Glomerular endothelial cell (primary cell): ENCODE measurements around the gene SLC41A2. TPM values are rescaled to one million over a fixed set of nuclear protein-coding genes. Genes with fewer than 3 reads are reported as not detected.
"Not testable (repeated sequence)": the region's sequence is repeated elsewhere in the genome, so short reads cannot be mapped to it uniquely, and the experiment has no call there.

ENCODE experiments used
- DNase-seq: peaks from one replicate; pipeline ENCODE4 v3.0.0-alpha.2; 2011; ENCODE audit warnings: low read depth, low spot score; ENCODE audit errors: extremely low read depth
- total RNA-seq: library from RNA; depleted of rRNA; stranded (reverse); fragments of >200 nt; gene quantifications from 2 replicates; pipeline ENCODE4 v1.2.3, GENCODE V29; 2015

The SLC41A2 gene
- total RNA-seq, 1 donor from 2014 or later, result 16.4 TPM

DNA sequence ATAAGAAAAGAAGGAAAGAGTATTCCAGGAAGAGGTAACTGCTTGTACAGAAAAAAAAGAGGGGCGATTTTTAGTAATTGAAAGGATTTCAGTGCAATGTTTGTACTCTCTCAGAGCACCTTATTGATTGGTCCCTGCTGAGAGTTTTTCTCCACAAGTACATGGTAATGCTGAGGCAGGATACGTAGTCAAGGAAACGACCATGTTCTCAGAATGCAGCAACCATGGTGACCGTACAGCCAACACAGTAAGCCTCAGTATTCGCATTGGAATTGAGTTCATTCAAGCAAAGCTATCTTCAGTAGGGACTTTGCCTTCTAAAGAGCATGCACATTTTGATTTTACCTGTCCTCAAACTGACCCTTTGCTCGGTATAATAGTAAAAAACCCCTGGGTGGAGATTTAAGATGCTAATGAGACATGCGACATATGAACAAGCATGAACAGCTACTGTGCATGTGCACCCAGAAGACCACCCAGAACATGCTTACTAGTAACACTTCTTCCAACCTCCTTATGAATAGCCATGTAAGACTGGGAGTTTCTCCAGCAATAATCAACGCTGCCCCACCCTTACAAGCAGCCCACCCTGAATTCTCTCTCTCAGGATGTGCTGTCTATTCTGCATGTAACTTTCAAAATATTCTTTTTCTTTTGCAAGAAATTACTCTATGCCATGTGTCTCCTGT is 6.2 kb upstream of the SLC41A2 start:
- no peak for DNase-seq

DNA sequence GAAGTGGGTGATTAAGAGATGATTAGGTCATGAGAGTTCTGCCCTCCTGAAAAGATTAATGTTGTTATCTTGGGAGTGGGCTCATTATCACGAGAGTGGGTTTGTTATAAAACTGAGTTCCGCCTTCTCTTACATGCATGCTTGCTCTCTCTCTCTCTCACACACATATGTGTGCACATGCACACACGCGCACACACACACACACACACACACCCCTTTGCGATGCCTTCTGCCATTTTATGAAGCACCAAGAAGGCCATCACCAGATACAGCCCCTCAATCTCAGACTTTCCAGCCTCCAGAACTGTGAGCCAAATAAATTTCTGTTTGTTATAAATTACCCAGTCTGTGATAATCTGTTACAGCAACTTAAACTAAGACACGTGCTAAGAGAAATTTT is 5.7 kb upstream of the SLC41A2 start:
- no peak for DNase-seq

- no peak for DNase-seq
These were observed 2.4 kb upstream of the SLC41A2 start for GRCh38 chr12:104960464-104960863.

DNA sequence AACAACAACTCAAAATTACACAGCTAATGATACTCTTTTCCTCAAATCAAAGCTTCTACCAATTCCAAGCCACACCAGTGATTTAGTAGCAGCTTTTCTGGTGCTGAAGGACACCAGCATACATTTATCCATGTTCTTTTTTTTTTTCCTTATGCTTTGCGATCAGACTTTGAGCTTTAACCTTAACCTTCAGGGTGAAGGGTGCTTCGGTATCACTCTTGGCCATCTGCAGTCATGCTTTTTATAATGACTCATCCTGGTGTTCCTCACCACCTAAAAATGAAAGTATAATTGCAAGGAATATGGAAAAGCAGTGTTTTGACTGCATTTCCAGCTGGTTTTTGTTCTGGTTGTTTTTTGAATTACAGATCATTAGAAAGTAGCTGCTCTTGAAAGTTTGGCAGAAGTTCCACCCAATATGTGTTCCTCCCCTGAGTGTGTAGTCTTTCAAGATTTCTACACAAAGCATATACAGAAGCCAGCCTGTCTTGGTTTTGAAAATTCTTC is 1.3 kb upstream of the SLC41A2 start:
- DNase-seq, result no peak

DNA sequence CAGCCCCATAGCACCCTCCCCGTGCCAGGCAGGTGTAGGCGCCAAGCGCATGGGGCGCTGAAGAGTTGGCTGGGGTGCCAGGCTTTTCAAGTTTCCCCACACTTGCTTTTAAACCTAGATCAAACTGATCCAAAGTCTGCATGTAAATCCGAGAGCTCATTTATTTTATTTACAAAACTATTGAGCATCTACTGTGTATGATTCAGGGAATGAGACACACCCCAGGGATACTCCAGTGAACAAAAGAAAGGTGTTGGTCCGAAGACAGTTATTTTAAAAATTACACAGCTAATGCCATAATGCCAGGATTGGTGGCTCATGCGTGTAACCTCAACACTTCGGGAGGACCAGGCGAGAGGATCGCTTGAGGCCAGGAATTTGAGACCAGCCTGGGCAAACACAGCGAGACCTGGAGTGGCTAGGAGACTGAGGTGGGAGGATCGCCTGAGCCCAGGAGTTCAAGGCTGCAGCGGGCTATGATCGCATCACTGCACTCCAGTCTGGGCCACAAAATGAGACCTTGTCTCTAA is 780 bp upstream of the SLC41A2 start:
- no peak for DNase-seq

DNA sequence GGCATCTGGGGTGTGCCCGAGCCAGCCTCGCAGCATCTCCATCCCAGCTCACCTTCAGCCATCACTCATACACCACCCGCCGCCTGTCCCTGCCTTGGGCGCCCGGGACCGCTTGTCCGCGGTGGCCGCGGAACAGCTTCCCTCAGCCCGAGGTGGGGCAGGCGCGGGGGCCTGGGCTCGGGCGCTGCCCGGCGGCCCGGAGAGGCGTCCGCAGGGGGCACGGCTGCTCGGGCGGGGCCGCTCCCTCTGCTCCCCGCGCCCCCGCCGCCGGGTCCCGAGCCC is 430 bp downstream of the SLC41A2 start:
- no peak for DNase-seq

GRCh38 chr12:104956870-104957718 is 996 bp downstream of the SLC41A2 start:
- DNase-seq, result no peak

- no peak for DNase-seq
These were observed 2.4 kb downstream of the SLC41A2 start for GRCh38 chr12:104955703-104956102.

DNA sequence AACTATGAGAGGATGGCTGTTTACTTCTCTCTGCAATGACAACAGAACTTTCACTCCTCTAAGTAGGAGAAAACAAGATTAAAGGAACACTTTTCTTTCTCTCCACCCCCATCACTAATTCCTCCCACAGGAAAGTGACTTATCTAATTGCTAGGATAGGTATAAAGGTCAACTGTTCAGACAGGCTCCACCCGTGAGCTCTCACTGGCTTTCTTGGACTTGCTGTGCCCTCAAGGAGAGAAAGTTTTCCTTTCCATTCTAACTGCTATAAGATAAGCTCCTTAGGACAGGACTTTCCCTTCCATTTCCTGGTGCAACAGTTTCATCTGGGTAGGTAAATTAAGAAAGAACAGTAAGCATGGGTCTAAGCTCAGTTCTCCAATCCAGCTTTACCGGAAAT is 4.8 kb downstream of the SLC41A2 start:
- DNase-seq, result no peak

DNA sequence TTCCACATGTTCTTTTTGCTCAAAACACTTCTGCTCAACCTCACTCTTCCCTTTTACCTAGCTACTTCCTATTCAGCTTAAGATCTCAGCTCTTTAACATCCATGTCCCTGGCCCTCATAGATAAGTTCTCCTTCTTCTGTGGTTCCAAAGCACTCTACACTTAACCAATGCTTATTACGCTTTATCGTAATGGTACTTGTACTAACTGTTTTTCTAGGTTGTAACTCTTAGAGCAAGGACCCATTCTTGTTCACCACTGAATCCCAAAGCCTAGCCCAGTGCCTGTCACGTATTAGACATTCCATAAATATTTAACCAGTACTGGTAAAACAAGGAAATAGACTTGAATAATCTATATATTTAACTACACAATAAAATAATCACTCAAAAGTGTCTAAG is 5.3 kb downstream of the SLC41A2 start:
- no peak for DNase-seq

DNA sequence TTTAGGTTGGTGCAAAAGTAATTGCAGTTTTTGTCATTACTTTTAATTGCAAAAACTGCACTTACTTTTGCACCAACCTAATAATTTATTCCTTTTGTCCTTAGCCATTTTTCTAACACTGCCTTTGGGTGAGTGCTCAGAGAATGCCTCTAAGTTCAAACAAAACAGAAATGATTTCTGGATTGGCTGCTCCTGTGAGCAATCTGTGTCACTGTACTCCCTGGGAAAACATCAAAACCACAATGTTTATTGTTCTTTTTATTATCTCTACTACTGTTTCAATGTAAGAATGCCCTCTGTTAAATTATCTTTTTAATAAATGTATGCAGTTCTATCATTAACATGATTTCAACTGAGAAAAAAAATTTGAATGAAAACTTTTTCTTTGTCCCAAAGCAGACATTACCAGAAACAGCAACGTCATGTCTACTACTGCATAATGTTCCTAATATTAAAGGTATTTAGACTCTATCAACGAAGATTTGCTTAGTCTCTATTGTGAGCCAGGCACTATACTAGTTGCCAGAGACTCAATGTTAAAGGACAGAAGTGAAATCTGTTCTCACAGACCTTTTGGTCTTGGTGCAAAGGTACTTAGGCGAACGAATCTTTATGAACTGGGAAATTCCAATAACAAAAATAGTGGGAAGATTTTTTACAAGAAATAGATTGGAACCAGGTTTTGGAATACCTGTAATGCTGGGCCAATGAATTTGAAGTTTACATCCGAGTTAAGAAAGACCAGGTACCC is 6.2 kb downstream of the SLC41A2 start:
- DNase-seq, result no peak

GRCh38 chr12:104948716-104949115 is 9.4 kb downstream of the SLC41A2 start:
- DNase-seq, result not testable (repeated sequence)

DNA sequence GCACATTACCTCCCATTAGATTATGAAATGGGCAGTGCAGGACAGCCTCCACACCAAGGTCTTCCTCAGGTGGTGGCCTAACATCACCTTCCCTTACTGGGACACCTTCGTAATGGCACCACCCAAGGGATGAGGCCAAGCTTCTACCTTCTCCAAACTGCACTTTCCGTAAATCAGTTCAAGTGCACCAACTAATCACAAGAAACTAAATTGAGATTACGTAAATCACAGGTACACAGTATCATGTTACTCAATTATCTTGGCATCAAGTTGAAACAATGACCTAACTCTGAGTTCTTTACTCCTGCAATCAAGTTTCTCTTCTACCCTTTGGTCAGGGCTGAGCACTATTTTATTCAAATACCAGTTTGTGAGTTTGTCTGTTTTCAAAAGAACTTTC is 13.8 kb downstream of the SLC41A2 start:
- DNase-seq, result no peak

GRCh38 chr12:104943401-104943800 is 14.7 kb downstream of the SLC41A2 start:
- not testable (repeated sequence) for DNase-seq

GRCh38 chr12:104942075-104942474 is 16.0 kb downstream of the SLC41A2 start:
- DNase-seq, result no peak

DNA sequence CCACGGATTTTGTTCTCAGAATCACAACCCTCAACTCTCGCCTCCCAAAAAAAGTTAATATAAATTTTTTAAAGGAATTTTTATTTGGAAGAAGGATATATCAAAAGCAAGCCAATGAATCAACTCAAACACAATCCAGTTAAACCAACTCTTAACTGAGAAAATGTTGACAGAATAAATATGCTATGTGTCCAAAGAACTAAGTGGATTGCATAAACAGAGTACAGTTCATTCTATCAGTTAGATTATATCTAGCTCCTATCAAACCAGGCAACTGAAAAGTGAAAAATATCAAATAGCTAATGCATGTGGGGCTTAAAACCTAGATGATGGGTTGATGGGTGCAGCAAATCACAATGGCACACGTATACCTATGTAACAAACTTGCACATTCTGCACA is 16.6 kb downstream of the SLC41A2 start:
- DNase-seq, result no peak

GRCh38 chr12:104939089-104939488 is 19.0 kb downstream of the SLC41A2 start:
- DNase-seq, result no peak

- no peak for DNase-seq
These were observed 19.7 kb downstream of the SLC41A2 start for GRCh38 chr12:104938371-104938770.

- no peak for DNase-seq
These were observed 22.2 kb downstream of the SLC41A2 start for GRCh38 chr12:104935886-104936285.

DNA sequence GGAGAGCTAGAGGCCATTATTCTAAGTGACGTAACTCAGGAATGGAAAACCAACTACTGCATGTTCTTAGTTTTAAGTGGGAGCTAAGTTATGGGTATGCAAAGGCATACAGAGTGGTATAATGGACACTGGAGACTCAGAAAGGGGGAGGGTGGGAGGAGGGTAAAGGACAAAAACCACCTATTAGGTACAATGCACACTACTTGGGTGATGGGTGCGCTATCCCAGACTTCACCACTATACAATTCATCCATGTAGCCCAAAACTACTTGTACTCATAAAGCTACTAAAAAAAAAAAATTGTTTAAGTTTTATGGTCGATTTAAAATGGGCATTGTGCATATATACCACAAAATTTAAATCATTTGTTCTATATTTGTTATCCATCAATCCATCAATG is 24.3 kb downstream of the SLC41A2 start:
- no peak for DNase-seq

DNA sequence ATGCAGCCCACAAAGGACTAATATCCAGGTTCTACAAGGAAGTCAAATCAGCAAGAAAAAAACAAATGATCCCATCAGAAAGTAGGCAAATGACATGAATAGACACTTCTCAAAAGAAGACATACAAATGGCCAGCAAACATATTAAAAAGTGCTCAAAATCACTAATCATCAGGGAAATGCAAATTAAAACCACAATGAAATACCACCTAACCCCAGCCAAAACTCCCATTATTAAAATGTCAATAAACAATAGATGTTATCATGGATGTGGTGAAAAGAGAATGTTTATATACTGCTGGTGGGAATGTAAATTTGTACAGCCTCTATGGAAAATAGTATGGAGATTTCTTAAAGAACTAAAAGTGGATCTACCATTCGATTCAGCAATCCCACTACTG is 25.0 kb downstream of the SLC41A2 start:
- DNase-seq, result no peak
